Measurements from ENCODE around the gene GANC. TPM values are rescaled to one million over a fixed set of nuclear protein-coding genes. Genes with fewer than 3 reads are reported as not detected.

GANC gene
- total RNA-seq, 1 experiment from 2014 or later: 24.0 TPM

GRCh38 chr15:42359249-42359648, 86.2 kb downstream of the GANC start, which contains the start of gene CAPN3:
Gene CAPN3 (plus strand): TSS chr15:42359501. CDS start chr15:42359806, 305 bp downstream.
- no TSS peak for BruUV-seq (replicated peaks)
- H3K27me3 Mint-ChIP-seq (ENCODE audit: insufficient read depth, unreplicated experiment): no peaks in the 10 kb centered on the region
- H3K36me3 Mint-ChIP-seq (ENCODE audit: insufficient read depth, unreplicated experiment): peaks cover 7% of the 10 kb centered on the region
- H3K9me3 Mint-ChIP-seq (ENCODE audit: unreplicated experiment): no peaks in the 10 kb centered on the region
- no peak within 1 kb of the TSS for H3K4me3 Mint-ChIP-seq (ENCODE audit: unreplicated experiment)
- no peaks in the 10 kb centered on the region for H3K4me1 Mint-ChIP-seq (ENCODE audit: insufficient read depth, unreplicated experiment)
- no peak for TF ChIP-seq CTCF (IDR thresholded peaks at IDR 0.05; ENCODE audit: unreplicated experiment)
- CTCF ChIA-PET: no interaction called here
- POLR2A ChIA-PET: no interaction called here
- no peak for DNase-seq (ENCODE audit: unreplicated experiment)
- no peak within 1 kb of the TSS for H3K27ac Mint-ChIP-seq (ENCODE audit: low read depth, unreplicated experiment)
- intact Hi-C loops (cut with micrococcal nuclease): no loop called here

- BruUV-seq (replicated peaks): no TSS peak
- Mint-ChIP-seq H3K36me3 (ENCODE audit: insufficient read depth, unreplicated experiment) (peaks cover 7% of the 10 kb centered on the region), H3K27ac (ENCODE audit: low read depth, unreplicated experiment) (no peak overlapping the region), H3K9me3 (ENCODE audit: unreplicated experiment) (no peaks in the 10 kb centered on the region), H3K27me3 (ENCODE audit: insufficient read depth, unreplicated experiment) (no peaks in the 10 kb centered on the region), H3K4me1 (ENCODE audit: insufficient read depth, unreplicated experiment) (no peaks in the 10 kb centered on the region), H3K4me3 (ENCODE audit: unreplicated experiment) (no peak overlapping the region)
- DNase-seq (ENCODE audit: unreplicated experiment): no peak
- CTCF ChIA-PET: no interaction called here
- POLR2A ChIA-PET: no interaction called here
- no peak for TF ChIP-seq CTCF (IDR thresholded peaks at IDR 0.05; ENCODE audit: unreplicated experiment)
- intact Hi-C loops (cut with micrococcal nuclease): no loop called here
These were observed 87.0 kb downstream of the GANC start for GRCh38 chr15:42359985-42360384.

- CTCF ChIA-PET: no interaction called here
- BruUV-seq (replicated peaks): no TSS peak
- peaks cover 7% of the 10 kb centered on the region for H3K36me3 Mint-ChIP-seq (ENCODE audit: insufficient read depth, unreplicated experiment)
These were observed 87.6 kb downstream of the GANC start for GRCh38 chr15:42360535-42361112.

GRCh38 chr15:42363487-42363886, 90.5 kb downstream of the GANC start:
- CTCF ChIA-PET: no interaction called here
- H3K27me3 Mint-ChIP-seq (ENCODE audit: insufficient read depth, unreplicated experiment): no peaks in the 10 kb centered on the region
- no peak for DNase-seq (ENCODE audit: unreplicated experiment)
- H3K4me3 Mint-ChIP-seq (ENCODE audit: unreplicated experiment): no peak overlapping the region
- peaks cover 9% of the 10 kb centered on the region for H3K4me1 Mint-ChIP-seq (ENCODE audit: insufficient read depth, unreplicated experiment)
- no TSS peak for BruUV-seq (replicated peaks)
- peaks cover 7% of the 10 kb centered on the region for H3K36me3 Mint-ChIP-seq (ENCODE audit: insufficient read depth, unreplicated experiment)
- H3K9me3 Mint-ChIP-seq (ENCODE audit: unreplicated experiment): no peaks in the 10 kb centered on the region
- intact Hi-C loops (cut with micrococcal nuclease): no loop called here
- no peak for TF ChIP-seq CTCF (IDR thresholded peaks at IDR 0.05; ENCODE audit: unreplicated experiment)
- POLR2A ChIA-PET: no interaction called here
- H3K27ac Mint-ChIP-seq (ENCODE audit: low read depth, unreplicated experiment): no peak overlapping the region

More at GRCh38 chr15:42360535-42361112, 87.6 kb downstream of the GANC start:
- no peak overlapping the region for H3K27ac Mint-ChIP-seq (ENCODE audit: low read depth, unreplicated experiment)
- no peaks in the 10 kb centered on the region for H3K27me3 Mint-ChIP-seq (ENCODE audit: insufficient read depth, unreplicated experiment)
- H3K4me3 Mint-ChIP-seq (ENCODE audit: unreplicated experiment): no peak overlapping the region
- intact Hi-C loops (cut with micrococcal nuclease): no loop called here
- no peaks in the 10 kb centered on the region for H3K4me1 Mint-ChIP-seq (ENCODE audit: insufficient read depth, unreplicated experiment)
- POLR2A ChIA-PET: no interaction called here
- DNase-seq (ENCODE audit: unreplicated experiment): no peak
- no peak for TF ChIP-seq CTCF (IDR thresholded peaks at IDR 0.05; ENCODE audit: unreplicated experiment)
- H3K9me3 Mint-ChIP-seq (ENCODE audit: unreplicated experiment): no peaks in the 10 kb centered on the region

Data from MCF 10A (cell line).